ENCODE measurements around the gene THUMPD3.

The THUMPD3 gene

GRCh38 chr3:9430733-9431132, 67.9 kb downstream of the THUMPD3 start:
- no peak overlapping the region for H3K4me3 ChIP-seq (replicated peaks; ENCODE audit: low read depth, low read length)
- DNase-seq (ENCODE audit: low read depth) = no peak
- TF ChIP-seq CTCF (IDR thresholded peaks at IDR 0.05; ENCODE audit: low read length, missing control alignments) = no peak

GRCh38 chr3:9433627-9434521, 71.0 kb downstream of the THUMPD3 start:
- TF ChIP-seq CTCF (IDR thresholded peaks at IDR 0.05; ENCODE audit: low read length, missing control alignments) = no peak
- no peak for DNase-seq (ENCODE audit: low read depth)
- H3K4me3 ChIP-seq (replicated peaks; ENCODE audit: low read depth, low read length) = no peak overlapping the region

GRCh38 chr3:9435316-9435715, 72.5 kb downstream of the THUMPD3 start:
- no peak for TF ChIP-seq CTCF (IDR thresholded peaks at IDR 0.05; ENCODE audit: low read length, missing control alignments)
- DNase-seq (ENCODE audit: low read depth) = no peak
- H3K4me3 ChIP-seq (replicated peaks; ENCODE audit: low read depth, low read length) = no peak overlapping the region
